ENCODE measurements around the gene CPSF2.

Gene CPSF2

GRCh38 chr14:92153581-92153980 is 31.8 kb downstream of the CPSF2 start:
- TF ChIP-seq CTCF (IDR thresholded peaks at IDR 0.05; ENCODE audit: low read length, missing control alignments): no peak

GRCh38 chr14:92154283-92154942 is 32.6 kb downstream of the CPSF2 start:
- no peak overlapping the region for H3K4me3 ChIP-seq (replicated peaks; ENCODE audit: low read depth, low read length)
- peak; percentile 18 for DNase-seq (ENCODE audit: low read depth)
- TF ChIP-seq CTCF (IDR thresholded peaks at IDR 0.05; ENCODE audit: low read length, missing control alignments): no peak

More at GRCh38 chr14:92153581-92153980, 31.8 kb downstream of the CPSF2 start:
- no peak overlapping the region for H3K4me3 ChIP-seq (replicated peaks; ENCODE audit: low read depth, low read length)
- DNase-seq (ENCODE audit: low read depth): no peak

GRCh38 chr14:92160619-92161018 is 38.9 kb downstream of the CPSF2 start:
- DNase-seq (ENCODE audit: low read depth): peak; percentile 90
- no peak for TF ChIP-seq CTCF (IDR thresholded peaks at IDR 0.05; ENCODE audit: low read length, missing control alignments)
- H3K4me3 ChIP-seq (replicated peaks; ENCODE audit: low read depth, low read length): no peak overlapping the region

- no peak for TF ChIP-seq CTCF (IDR thresholded peaks at IDR 0.05; ENCODE audit: low read length, missing control alignments)
- H3K4me3 ChIP-seq (replicated peaks; ENCODE audit: low read depth, low read length): no peak overlapping the region
These were observed 39.8 kb downstream of the CPSF2 start for GRCh38 chr14:92161521-92161920.

GRCh38 chr14:92164958-92165357 is 43.2 kb downstream of the CPSF2 start:
- H3K4me3 ChIP-seq (replicated peaks; ENCODE audit: low read depth, low read length): no peak overlapping the region
- DNase-seq (ENCODE audit: low read depth): no peak
- TF ChIP-seq CTCF (IDR thresholded peaks at IDR 0.05; ENCODE audit: low read length, missing control alignments): no peak

More at GRCh38 chr14:92161521-92161920, 39.8 kb downstream of the CPSF2 start:
- DNase-seq (ENCODE audit: low read depth): no peak

GRCh38 chr14:92173668-92174067 is 51.9 kb downstream of the CPSF2 start:
- no peak overlapping the region for H3K4me3 ChIP-seq (replicated peaks; ENCODE audit: low read depth, low read length)
- no peak for TF ChIP-seq CTCF (IDR thresholded peaks at IDR 0.05; ENCODE audit: low read length, missing control alignments)
- no peak for DNase-seq (ENCODE audit: low read depth)

GRCh38 chr14:92175811-92176210 is 54.0 kb downstream of the CPSF2 start:
- DNase-seq (ENCODE audit: low read depth): no peak
- TF ChIP-seq CTCF (IDR thresholded peaks at IDR 0.05; ENCODE audit: low read length, missing control alignments): no peak
- no peak overlapping the region for H3K4me3 ChIP-seq (replicated peaks; ENCODE audit: low read depth, low read length)
